ENCODE data around the gene GPX8. TPM values are rescaled to one million over a fixed set of nuclear protein-coding genes. Genes with fewer than 3 reads are reported as not detected.

GPX8 gene, protein sequence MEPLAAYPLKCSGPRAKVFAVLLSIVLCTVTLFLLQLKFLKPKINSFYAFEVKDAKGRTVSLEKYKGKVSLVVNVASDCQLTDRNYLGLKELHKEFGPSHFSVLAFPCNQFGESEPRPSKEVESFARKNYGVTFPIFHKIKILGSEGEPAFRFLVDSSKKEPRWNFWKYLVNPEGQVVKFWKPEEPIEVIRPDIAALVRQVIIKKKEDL
- 45.8 and 64.4 TPM in 2 replicates for total RNA-seq (2014; rRNA removed; shearing (Covaris generic))

DNA sequence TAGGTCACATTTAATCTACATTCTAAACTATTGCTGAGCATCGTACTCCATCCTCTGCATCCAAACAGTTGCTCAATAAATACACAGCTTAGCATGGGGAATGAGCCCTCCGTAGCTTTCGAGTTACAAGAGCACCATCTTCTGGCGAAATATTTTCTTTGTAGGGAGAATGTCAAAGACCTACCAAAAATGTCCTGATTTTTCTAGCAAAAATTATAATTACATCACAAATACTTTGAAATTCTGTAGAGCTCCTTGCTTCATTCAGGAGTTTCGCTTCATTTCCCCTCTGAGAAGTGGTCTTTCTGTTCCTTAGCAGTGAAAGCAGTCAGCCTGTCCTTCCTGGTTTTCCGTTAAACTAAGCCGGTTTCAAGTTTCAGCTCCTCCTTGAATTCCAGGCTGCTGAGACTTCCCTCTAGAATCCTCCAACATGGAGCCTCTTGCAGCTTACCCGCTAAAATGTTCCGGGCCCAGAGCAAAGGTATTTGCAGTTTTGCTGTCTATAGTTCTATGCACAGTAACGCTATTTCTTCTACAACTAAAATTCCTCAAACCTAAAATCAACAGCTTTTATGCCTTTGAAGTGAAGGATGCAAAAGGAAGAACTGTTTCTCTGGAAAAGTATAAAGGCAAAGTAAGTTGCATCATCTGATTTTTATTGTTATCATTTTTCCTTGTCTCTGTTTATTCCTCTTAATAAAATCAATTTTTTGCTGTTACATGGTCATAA, at the start of gene GPX8:
TSS of gene GPX8 (plus strand) at position 409 of the 730 bp plus-strand sequence. CDS start at position 431, 22 bp downstream.
- in situ Hi-C loops (cut with HindIII; ENCODE audit: low sequenced_read_pairs), result no loop called here
- peak; percentile 40 for DNase-seq (ENCODE audit: low spot score)

DNA sequence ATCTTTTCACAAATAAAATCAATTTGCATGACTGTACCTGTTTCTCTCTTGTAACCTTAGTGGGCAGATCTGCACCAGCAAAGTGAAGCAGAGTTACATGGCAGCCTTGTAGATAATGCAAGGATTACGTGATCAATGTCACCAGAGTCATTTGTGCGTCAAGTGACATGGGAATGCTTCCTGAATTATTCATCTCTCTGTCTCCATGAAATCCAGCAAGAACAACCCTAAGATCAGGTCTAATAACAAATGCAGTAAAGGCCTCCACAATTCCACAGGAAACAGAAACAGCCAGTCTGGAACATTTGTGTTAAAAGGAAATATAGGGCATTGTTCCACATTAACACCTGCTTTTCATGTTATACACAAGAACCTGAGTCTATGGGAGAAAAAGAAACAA, 49.8 kb upstream of the GPX8 start:
- in situ Hi-C loops (cut with HindIII; ENCODE audit: low sequenced_read_pairs), result no loop called here
- no peak for DNase-seq (ENCODE audit: low spot score)

DNA sequence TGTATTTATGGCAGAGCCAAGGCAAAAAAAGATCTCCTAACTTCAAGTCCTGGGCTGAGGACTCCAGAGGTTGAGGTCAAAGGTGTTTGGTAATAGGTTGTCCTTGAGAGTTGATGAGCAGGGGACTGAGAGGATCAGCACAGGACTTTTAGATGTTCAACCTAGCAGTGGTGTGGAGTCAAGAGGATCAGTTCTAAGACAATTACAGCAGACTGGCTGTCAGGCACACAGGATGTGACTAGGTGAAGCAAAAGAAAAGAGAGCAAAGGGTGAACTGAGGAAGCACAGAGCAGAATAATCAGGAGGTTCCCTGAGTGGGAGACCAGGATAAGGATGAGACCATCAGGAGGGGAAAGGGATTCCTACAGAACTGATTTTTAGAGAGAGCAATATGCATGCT, 46.6 kb upstream of the GPX8 start:
- in situ Hi-C loops (cut with HindIII; ENCODE audit: low sequenced_read_pairs), result no loop called here
- DNase-seq (ENCODE audit: low spot score), result no peak

DNA sequence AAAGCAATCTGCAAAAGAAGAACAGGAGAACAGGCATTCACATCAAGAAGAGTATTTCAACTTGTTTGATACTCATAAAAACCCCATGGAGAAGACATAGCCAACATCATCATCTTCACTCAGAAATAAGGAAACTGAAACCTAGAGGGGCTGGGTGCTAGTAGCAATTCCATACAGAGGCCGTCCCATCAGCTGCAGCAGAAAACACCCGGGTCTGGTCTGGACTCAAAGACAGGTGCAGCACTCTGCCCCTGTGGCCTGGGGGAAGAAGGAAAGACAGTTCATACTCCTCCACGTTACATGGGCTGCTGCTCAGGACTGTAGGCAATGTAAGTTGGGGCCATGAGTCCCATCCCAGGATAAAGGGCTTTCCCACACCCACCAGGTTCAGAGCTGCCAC, 45.9 kb upstream of the GPX8 start:
- DNase-seq (ENCODE audit: low spot score), result no peak

DNA sequence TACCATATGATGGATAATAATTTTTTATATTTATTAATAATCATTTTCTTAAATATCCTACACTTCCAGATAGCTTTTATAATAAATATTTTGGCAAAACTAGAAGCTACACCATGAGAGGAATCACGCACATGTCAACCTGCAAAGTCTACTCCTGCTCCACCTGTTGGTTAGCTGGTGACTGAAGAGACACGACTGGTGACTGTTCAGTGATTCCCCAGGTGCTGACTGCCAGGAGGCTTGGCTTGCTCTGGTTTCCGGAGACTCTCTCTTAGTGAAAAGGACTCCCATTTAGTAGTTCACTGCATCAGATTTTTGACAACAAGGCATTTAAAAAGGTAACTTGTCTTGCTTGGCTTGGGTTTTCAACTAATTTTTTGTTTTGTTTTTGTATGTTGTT, 36.6 kb upstream of the GPX8 start:
- in situ Hi-C loops (cut with HindIII; ENCODE audit: low sequenced_read_pairs), result no loop called here
- no peak for DNase-seq (ENCODE audit: low spot score)

More for the DNA sequence above, 45.9 kb upstream of the GPX8 start:
- in situ Hi-C loops (cut with HindIII; ENCODE audit: low sequenced_read_pairs), result no loop called here

DNA sequence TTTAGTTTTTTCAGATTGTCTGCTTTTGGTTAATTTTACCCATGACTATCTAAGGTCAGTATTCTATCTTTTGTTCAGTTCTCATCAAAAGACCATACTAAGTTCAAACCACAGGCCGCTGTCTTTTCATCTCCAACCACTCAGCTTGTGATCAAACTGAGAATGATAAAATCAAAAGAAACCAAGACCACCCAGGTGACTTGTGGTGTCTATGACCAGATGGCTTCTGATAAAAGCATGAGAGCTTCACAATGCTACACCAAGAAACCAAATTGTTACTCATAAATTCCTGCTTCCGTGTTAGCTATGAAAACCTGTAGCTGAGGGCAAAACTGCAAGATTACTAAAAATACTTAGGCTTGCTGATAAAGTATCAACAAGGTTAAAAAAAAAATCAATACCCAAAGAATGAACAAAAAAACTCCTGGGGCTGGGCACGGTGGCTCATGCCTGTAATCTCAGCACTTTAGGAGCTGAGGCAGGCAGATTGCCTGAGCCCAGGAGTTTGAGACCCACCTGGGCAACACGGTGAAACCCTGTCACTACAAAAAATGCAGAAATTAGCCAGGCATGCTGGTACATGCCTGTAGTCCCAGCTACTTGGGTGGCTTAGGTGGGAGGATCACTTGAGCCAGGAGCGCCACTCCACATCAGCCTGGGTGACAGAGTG, 25.8 kb upstream of the GPX8 start:
- in situ Hi-C loops (cut with HindIII; ENCODE audit: low sequenced_read_pairs), result no loop called here
- no peak for DNase-seq (ENCODE audit: low spot score)

DNA sequence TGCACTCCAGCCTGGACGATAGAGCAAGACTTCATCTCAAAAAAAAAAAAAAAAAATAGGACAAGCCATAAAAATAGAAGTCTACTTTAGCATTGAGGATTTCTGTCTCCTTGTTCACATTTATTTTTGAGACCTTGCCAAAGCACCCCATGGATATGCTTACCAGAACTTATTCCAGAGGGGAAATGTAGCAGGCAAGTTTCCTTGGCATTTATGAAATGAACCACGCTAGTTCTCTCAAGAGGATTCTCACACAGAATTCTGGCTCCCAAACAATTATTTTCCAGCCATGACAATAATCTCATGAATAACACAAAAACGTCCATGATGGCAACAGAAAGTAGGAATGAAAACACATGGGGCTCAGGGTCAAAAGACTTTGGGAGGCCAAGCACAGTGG, 23.4 kb upstream of the GPX8 start:
- in situ Hi-C loops (cut with HindIII; ENCODE audit: low sequenced_read_pairs), result no loop called here
- DNase-seq (ENCODE audit: low spot score), result no peak

DNA sequence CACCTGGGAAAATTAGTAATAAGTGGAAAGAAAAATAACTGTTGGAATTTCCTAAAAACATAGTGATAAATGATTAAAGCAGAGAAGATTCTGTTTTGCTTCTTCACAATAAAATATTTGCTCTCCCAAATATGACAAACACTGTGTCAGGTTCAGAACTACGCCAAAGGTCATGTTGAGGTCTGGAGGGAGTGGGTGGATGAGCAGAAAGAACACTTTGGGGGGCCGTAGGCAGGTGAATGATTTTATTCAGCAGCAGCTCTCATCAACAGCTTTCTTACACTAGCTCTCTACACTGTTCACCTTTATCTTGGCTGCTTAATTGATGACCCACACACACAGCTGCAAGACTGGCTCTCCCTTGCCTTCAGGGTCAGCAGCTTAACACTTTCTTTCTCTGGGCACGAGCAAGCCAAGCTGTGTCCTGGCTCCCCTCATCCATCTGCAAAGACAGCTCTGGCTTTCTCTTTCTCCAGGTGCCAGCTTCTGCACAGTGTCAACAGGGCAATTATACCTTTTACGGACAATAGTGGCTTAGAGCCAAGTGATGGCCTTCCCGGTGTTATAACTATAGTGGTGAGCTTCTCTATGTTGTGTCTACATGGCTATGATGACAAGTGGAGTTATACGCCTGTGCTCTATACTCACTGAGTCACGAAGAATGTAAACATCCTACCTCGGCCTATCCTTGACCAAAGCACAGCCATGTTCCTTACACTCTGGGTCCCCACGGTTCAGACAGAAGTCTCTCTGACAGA, 18.9 kb upstream of the GPX8 start:
- in situ Hi-C loops (cut with HindIII; ENCODE audit: low sequenced_read_pairs), result no loop called here

DNA sequence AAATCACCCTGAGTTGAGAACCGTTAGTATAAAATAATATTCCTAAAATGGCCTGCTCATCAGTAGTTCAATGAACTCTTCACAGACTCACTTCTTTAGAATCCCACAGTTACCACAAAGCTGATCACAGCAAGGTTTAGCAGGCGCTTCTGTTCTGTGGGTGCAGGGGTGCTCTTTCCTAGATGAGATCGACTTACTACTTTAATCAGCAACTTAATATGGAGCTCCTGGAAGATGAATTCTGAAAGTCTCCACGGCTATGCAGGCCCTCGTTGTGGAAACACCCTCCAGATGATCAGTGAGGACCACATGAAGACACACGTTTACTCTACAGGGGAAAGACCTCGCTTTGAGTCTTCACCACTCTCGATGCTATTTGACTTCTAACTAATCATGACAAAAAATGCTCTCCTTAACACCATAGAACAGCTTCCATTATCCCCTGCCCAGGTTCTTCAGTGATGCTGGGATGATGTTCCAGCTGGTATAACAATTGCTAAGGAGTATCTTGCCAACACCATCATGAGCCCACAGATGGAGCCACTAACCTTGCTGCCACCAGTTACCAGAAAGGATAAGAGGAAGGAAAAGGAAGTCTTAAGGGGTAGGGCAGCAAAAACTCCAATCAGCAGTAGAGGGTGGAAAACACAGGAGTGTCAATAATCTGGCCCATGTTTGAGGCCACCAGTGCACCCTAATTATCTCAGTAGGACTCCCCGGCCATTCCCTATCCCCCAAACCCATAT, 17.9 kb upstream of the GPX8 start:
- no peak for DNase-seq (ENCODE audit: low spot score)
- in situ Hi-C loops (cut with HindIII; ENCODE audit: low sequenced_read_pairs), result no loop called here

More for the DNA sequence above, 18.9 kb upstream of the GPX8 start:
- no peak for DNase-seq (ENCODE audit: low spot score)

DNA sequence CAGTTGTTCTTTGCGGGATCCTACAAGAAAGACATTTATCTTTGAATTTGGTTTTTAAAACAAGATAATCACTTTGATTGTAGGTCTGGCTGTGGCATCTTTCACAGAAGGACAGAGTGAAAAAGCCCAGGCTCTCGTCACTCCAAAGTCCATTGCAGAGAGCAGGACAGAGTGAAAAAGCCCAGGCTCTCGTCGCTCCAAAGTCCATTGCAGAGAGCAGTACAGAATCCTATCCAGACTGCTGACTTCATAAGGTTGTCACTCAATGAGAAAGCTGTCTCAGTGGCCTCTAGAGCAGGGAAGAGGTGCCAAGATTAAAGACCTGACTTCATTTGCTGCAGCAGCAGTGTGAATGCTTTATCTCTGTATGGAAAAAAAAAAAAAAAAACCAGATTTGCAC, 16.3 kb upstream of the GPX8 start:
- in situ Hi-C loops (cut with HindIII; ENCODE audit: low sequenced_read_pairs), result no loop called here

DNA sequence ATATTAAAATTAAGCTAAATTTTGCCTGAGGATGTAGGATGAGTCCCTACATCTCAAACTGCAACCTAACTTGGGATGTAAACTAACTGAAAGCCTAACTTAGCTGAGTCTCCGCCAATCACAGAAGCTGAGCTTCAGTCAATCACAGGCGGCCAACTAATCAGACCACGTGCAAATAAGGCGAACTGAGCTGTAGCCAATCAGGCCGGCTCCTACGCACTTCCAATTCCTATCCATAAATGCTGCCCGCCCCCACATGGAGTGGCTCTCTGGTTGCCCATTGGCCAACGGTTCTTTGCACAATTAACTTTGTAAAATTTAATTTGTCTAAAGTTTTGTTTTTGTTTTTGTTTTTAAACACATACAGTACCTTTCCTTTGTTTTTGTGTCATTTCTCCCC, 13.9 kb upstream of the GPX8 start:
- no peak for DNase-seq (ENCODE audit: low spot score)
- in situ Hi-C loops (cut with HindIII; ENCODE audit: low sequenced_read_pairs), result no loop called here

More for the DNA sequence above, 16.3 kb upstream of the GPX8 start:
- no peak for DNase-seq (ENCODE audit: low spot score)

DNA sequence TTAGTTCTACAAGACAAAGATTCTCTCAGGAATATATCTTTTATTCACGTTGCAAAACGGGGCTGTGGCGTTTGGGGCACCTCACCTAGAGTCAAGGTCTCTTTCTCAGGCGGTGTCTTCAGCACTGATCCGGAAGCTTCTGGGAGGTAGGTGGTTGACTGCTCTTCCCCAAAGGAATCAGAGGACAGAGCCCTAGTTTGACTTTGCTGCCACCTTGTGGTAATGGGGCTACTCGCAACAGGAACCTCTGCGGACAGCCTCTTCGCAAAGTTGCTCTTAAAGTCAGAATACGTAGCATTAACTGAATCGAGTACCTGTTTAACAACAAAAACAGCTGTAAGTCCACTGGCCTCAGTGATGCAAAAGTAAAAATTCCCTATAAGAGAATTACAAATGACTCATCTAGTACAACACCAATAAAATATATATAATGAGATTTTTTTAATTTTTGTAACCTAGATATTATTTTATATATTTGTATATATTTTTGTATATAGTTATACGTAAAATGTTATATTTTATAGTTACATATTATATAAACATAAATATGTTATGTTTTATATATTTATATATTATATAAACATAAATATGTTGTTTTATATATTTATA, 13.3 kb upstream of the GPX8 start:
- DNase-seq (ENCODE audit: low spot score), result peak; percentile 76
- in situ Hi-C loops (cut with HindIII; ENCODE audit: low sequenced_read_pairs), result no loop called here

DNA sequence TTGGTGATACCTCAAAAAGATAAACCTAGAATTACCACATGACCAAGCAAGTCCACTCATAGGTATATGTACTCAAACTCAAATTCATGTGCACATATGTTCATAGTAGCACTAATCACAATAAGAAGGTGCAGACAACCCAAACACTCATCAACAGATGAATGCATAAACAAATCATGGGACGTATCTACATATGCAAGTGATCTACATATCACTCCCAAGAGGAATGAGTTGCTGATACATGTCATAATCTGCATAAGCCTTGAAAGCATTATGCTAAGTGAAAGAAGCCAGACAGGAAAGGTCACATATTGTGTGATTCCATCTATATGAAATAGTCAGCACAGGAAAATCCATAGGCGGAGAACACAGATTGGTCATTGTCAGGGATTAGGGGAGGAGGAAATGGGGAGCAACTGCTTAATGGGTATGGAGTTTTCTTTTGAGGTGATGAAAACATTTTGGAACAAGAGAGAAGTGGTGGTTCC, 10.6 kb upstream of the GPX8 start:
- DNase-seq (ENCODE audit: low spot score), result no peak
- in situ Hi-C loops (cut with HindIII; ENCODE audit: low sequenced_read_pairs), result no loop called here

DNA sequence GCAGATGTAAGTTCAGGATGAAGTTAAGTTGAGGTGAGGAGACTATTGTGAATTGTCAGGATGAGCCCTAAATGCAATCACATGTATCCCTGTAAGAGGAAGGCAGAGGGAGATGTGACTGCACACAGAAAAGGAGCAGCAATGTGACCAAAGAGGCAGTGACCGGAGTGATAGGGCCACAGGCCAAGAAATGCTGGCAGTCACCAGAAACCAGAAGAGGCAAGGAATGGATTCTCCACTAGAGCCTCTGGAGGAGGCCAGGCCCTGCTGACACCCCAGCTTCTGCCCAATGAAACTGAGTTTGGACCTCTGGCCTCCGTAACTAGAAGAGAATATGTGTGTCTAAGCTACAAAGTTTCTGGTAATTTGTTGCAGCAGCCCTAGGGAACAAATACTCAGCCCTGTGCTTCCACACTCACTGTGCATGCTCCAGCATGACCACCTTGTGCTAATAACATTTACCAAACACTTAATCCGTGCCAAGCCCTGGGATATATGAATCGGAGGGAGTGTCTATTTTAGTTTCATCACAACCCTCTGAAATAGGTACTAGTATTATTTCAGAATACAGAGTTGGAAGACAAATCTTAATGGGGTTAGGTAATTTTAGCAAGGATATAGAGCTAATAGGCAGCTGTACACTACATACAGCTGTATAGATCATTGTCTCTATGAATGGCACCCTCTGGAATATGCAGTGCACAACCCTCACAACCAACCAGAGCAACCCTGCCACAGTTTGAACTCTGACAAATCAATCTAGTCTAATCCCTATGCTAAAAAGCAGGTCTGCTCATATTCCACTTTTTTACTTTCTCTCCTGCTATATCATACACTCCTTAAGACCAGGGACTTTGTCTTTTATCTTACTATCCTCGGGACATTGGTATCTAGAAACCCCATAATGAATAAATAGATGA, 7.8 kb upstream of the GPX8 start:
- in situ Hi-C loops (cut with HindIII; ENCODE audit: low sequenced_read_pairs), result no loop called here
- no peak for DNase-seq (ENCODE audit: low spot score)

DNA sequence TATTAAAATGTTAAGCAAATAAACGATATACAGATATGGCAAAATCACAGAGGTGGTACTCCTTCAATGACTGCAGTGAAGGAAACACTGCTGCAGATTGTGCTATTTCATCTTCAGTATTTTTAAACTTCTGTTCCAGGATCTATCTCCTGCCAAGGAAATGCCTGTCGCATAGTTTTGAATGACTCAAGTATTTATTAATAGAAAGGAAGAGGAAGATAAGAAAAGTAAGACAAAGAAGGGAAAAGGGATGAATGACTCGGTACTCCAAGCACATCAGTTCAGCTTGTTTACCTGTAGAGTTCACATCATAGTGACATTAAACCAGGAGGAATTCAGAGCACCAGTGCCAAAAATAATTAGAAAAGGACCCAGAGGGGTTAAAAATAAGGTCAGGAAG, 5.1 kb upstream of the GPX8 start:
- no peak for DNase-seq (ENCODE audit: low spot score)
- in situ Hi-C loops (cut with HindIII; ENCODE audit: low sequenced_read_pairs), result no loop called here

DNA sequence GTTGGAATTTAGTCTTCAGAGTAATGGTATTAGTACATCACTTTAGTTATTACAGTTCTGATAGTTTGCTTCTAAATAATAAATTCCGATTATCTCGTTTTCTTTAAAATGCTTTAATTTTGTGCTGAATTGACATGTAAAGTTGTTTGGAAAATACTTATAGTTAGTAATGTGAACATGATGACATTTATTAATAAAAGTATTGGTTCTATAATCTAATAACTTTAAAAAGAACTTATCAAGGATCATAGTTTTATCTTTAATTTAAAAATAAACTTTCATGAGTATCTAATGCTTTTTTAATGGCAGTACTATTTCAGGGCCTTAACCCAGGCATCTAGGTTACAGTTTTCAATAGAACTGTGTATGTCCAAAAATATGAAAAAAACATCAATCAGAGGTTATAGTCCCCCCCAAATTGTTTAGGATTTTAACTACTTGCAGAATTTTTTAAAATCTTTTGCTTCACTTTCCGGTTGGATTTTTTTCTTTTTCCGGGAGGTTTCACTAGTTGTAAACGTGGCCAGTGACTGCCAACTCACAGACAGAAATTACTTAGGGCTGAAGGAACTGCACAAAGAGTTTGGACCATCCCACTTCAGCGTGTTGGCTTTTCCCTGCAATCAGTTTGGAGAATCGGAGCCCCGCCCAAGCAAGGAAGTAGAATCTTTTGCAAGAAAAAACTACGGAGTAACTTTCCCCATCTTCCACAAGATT, 680 bp downstream of the GPX8 start:
- in situ Hi-C loops (cut with HindIII; ENCODE audit: low sequenced_read_pairs), result no loop called here
- peak; percentile 36 for DNase-seq (ENCODE audit: low spot score)

DNA sequence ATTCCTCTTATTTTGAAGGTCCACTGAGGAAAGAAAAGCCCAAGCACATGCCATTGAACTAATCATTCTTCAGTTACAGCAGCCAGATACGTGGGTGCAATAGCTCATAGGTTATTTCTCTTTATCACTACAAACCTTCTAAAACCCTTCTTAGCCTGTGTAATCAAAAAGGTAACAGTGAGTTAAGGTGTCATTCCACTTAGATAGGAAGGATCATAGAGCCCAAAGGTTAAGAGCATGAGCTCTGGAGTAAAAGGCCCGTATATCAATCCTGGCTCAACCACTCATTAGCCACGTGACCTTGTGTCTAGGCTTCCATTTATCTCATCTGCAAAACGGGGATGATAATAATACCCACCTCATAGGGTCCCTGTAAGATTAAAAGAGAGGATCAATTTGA, 2.7 kb downstream of the GPX8 start:
- in situ Hi-C loops (cut with HindIII; ENCODE audit: low sequenced_read_pairs), result no loop called here
- no peak for DNase-seq (ENCODE audit: low spot score)
